PC-9 (cell line): ENCODE data around the gene FILIP1.

Source experiments
- CTCF ChIP-seq: fragments of 200-600 bp; sonication (generic); conservative IDR thresholded peaks from 2 replicates; pipeline ENCODE4 v1.6.1; 2017; ENCODE audit warnings: mixed run types, antibody characterized with exemption, mild to moderate bottlenecking, moderate library complexity
- EZH2 ChIP-seq: fragments of 200-600 bp; sonication (generic); IDR thresholded peaks from 2 replicates; pipeline ENCODE4 v1.8.0; 2017; ENCODE audit warnings: antibody characterized with exemption, low read depth

GRCh38 chr6:75329703-75330102 is 163.9 kb downstream of the FILIP1 start:
- TF ChIP-seq CTCF (no peak), EZH2 (no peak)
